ENCODE measurements around the gene ST6GALNAC4. TPM values are rescaled to one million over a fixed set of nuclear protein-coding genes. Genes with fewer than 3 reads are reported as not detected.
"Not testable (repeated sequence)": the region's sequence is repeated elsewhere in the genome, so short reads cannot be mapped to it uniquely, and the experiment has no call there.

ST6GALNAC4 gene
- total RNA-seq, 1 experiment from 2014 or later, result 28.3 TPM

DNA sequence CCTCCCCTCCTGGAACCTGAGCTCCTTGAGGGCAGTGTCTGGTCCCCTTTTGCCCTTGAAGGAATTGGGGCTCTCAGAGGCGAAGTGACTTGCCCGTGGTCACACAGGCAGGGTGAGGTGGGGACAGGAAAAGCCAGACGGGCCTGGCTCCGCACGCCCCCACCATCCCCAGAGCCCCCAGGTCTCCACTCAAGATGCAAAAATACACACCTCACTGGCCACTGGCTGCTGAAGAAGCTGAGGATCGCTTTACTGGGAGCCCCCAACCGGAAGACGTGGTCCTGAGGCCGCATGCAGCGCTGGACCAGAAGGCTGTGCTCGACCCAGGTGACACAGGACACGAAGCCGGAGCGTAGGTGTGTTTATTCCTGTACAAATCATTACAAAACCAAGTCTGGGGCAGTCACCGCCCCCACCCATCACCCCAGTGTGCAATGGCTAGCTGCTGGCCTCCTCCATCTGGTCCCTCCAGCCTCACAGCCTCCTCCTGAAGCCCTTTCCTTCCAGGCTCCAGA lies 31.8 kb downstream of the ST6GALNAC4 start:
- Histone ChIP-seq H3F3A (ENCODE audit: insufficient read depth, low read depth) (peaks cover 3% of the 10 kb centered on the region; the same call in 1 of the 2 replicates), H3K4me1 (replicated peaks; ENCODE audit: insufficient read depth) (no peaks in the 10 kb centered on the region), H3K27ac (no peak overlapping the region), H3K9me3 (ENCODE audit: insufficient read depth, low read depth) (no peaks in the 10 kb centered on the region), H4K20me1 (ENCODE audit: insufficient read depth) (no peaks in the 10 kb centered on the region), H2AFZ (no peak overlapping the region), H3K27me3 (ENCODE audit: insufficient read depth, low read depth) (no peaks in the 10 kb centered on the region), H3K9me2 (ENCODE audit: insufficient read depth) (no peaks in the 10 kb centered on the region), H3K79me2 (ENCODE audit: low read depth) (no peaks in the 10 kb centered on the region), H3K4me3 (no peak overlapping the region), H3K4me2 (no peak overlapping the region), H3K36me3 (ENCODE audit: low read depth) (no peaks in the 10 kb centered on the region)
- no peak for TF ChIP-seq EZH2 (IDR thresholded peaks at IDR 0.05; ENCODE audit: low read depth)
- TF ChIP-seq, protein P1, sequence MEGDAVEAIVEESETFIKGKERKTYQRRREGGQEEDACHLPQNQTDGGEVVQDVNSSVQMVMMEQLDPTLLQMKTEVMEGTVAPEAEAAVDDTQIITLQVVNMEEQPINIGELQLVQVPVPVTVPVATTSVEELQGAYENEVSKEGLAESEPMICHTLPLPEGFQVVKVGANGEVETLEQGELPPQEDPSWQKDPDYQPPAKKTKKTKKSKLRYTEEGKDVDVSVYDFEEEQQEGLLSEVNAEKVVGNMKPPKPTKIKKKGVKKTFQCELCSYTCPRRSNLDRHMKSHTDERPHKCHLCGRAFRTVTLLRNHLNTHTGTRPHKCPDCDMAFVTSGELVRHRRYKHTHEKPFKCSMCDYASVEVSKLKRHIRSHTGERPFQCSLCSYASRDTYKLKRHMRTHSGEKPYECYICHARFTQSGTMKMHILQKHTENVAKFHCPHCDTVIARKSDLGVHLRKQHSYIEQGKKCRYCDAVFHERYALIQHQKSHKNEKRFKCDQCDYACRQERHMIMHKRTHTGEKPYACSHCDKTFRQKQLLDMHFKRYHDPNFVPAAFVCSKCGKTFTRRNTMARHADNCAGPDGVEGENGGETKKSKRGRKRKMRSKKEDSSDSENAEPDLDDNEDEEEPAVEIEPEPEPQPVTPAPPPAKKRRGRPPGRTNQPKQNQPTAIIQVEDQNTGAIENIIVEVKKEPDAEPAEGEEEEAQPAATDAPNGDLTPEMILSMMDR (conservative IDR thresholded peaks at IDR 0.05), result no peak
- ChIA-PET POLR2A (ENCODE audit: unreplicated experiment) (no interaction called here), CTCF (no interaction called here)
- no peak for DNase-seq
- intact Hi-C loops (cut with micrococcal nuclease; ENCODE audit: unreplicated experiment), result no loop called here
- BruUV-seq (replicated peaks), result no TSS peak

DNA sequence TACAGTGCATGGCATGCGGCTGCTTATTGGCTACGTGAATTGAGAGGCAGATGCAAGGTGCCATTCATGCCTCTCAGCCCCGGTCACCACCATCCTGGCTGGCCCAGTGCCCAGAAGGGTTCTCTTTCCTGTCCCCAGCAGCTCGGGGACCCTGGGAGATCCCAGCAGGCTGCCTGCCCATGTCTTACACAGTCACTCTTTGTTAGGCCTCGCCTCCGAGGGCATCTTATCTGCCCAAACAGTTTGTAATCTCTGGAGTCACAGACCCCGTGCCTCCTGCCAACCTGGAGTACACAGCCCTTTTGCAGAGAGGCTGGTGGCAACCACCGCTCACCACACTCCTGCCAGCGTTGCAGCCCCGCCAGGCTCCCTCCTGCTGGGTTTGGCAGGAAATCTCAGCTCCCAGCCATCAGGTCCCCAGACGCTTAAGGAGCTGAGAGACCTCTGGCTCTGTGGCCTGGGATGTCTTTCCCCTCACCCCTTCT lies 32.4 kb downstream of the ST6GALNAC4 start:
- ChIA-PET CTCF (no interaction called here), POLR2A (ENCODE audit: unreplicated experiment) (no interaction called here)
- Histone ChIP-seq H3K9me2 (ENCODE audit: insufficient read depth) (no peaks in the 10 kb centered on the region), H3K9me3 (ENCODE audit: insufficient read depth, low read depth) (no peaks in the 10 kb centered on the region), H3K4me1 (replicated peaks; ENCODE audit: insufficient read depth) (no peaks in the 10 kb centered on the region), H4K20me1 (ENCODE audit: insufficient read depth) (no peaks in the 10 kb centered on the region), H3K27me3 (ENCODE audit: insufficient read depth, low read depth) (no peaks in the 10 kb centered on the region), H3K4me2 (no peak overlapping the region), H3K27ac (no peak overlapping the region), H3F3A (ENCODE audit: insufficient read depth, low read depth) (peaks cover 3% of the 10 kb centered on the region; the same call in 1 of the 2 replicates), H3K79me2 (ENCODE audit: low read depth) (no peaks in the 10 kb centered on the region), H2AFZ (no peak overlapping the region), H3K36me3 (ENCODE audit: low read depth) (no peaks in the 10 kb centered on the region), H3K4me3 (no peak overlapping the region)
- TF ChIP-seq EZH2 (IDR thresholded peaks at IDR 0.05; ENCODE audit: low read depth), result no peak
- TF ChIP-seq, protein P1 (conservative IDR thresholded peaks at IDR 0.05), result no peak
- intact Hi-C loops (cut with micrococcal nuclease; ENCODE audit: unreplicated experiment), result no loop called here
- no TSS peak for BruUV-seq (replicated peaks)
- peak in 1 of 2 experiments; percentile 54 for DNase-seq

DNA sequence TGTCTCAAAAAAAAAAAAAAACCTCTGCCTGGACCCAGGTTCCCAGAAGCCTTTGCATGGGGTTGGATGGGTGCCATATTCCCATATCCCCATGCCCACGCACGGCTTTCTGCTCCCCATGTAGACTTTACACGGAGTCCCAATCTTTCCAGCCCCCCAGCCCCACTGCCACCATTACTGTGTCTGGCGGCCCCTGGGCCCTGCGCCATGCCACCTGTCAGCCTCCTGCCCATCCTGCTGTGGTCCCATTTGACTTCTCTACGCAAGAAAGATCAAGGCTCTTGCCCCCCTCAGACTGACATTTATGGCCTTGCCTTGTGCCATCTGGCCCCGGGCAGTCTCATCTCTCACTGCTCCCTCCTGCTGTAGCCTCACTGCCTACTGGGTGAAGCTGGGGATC lies 32.9 kb downstream of the ST6GALNAC4 start:
- Histone ChIP-seq H3K9me2 (ENCODE audit: insufficient read depth) (no peaks in the 10 kb centered on the region), H4K20me1 (ENCODE audit: insufficient read depth) (no peaks in the 10 kb centered on the region), H2AFZ (no peak overlapping the region), H3K27ac (no peak overlapping the region), H3K4me3 (no peak overlapping the region), H3K27me3 (ENCODE audit: insufficient read depth, low read depth) (no peaks in the 10 kb centered on the region), H3K9me3 (ENCODE audit: insufficient read depth, low read depth) (no peaks in the 10 kb centered on the region), H3K4me2 (no peak overlapping the region), H3K79me2 (ENCODE audit: low read depth) (no peaks in the 10 kb centered on the region), H3F3A (ENCODE audit: insufficient read depth, low read depth) (peaks cover 3% of the 10 kb centered on the region; the same call in 1 of the 2 replicates), H3K36me3 (ENCODE audit: low read depth) (no peaks in the 10 kb centered on the region), H3K4me1 (replicated peaks; ENCODE audit: insufficient read depth) (no peaks in the 10 kb centered on the region)
- intact Hi-C loops (cut with micrococcal nuclease; ENCODE audit: unreplicated experiment), result no loop called here
- DNase-seq, result no peak
- POLR2A ChIA-PET (ENCODE audit: unreplicated experiment), result no interaction called here
- CTCF ChIA-PET, result no interaction called here
- no TSS peak for BruUV-seq (replicated peaks)
- no peak for TF ChIP-seq EZH2 (IDR thresholded peaks at IDR 0.05; ENCODE audit: low read depth)
- TF ChIP-seq, protein P1 (conservative IDR thresholded peaks at IDR 0.05), result no peak

DNA sequence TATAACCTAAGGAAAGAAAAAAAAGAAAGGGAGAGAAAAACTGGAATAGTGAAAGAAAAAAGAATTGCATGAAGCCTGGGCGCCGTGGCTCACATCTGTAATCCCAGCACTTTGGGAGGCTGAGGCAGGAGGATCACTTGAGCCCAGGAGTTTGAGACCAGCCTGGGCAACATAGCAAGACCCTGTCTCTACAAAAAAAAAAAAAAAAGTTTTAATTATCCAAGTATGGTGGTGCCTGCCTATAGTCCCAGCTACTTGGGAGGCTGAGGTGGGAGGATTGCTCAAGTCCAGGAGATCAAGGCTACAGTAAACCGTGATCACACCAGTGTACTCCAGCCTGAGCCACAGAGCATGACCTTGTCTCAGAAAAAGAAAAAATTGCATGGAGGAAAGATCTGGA lies 35.1 kb downstream of the ST6GALNAC4 start:
- intact Hi-C loops (cut with micrococcal nuclease; ENCODE audit: unreplicated experiment); H3K79me2 ChIP-seq (ENCODE audit: low read depth); BruUV-seq (replicated peaks); DNase-seq; H2AFZ ChIP-seq; H3K4me3 ChIP-seq; POLR2A ChIA-PET (ENCODE audit: unreplicated experiment); H3K27me3 ChIP-seq (ENCODE audit: insufficient read depth, low read depth); H3K27ac ChIP-seq; H3K9me3 ChIP-seq (ENCODE audit: insufficient read depth, low read depth); H3K36me3 ChIP-seq (ENCODE audit: low read depth); H3K9me2 ChIP-seq (ENCODE audit: insufficient read depth); H3K4me2 ChIP-seq; H3F3A ChIP-seq (ENCODE audit: insufficient read depth, low read depth); H4K20me1 ChIP-seq (ENCODE audit: insufficient read depth): not testable (repeated sequence)
- peaks cover 10% of the 10 kb centered on the region; the same call in 1 of the 2 replicates for H3K4me1 ChIP-seq (replicated peaks; ENCODE audit: insufficient read depth)
- CTCF ChIA-PET, result interaction anchor here (0.6 kb wide), 1 partner anchor 35 kb away, joined by 18 read pairs; the partner anchor contains the start of gene ST6GALNAC4

Measured in PC-9 (cell line).